Activated naive CD4-positive, alpha-beta T cell treated with anti-CD3 and anti-CD28 coated beads, Interleukin-2, amount 50 U/mL, for 16 hours (primary cell): Measurements from ENCODE around the gene BUB1.
"Not testable (repeated sequence)": the region's sequence is repeated elsewhere in the genome, so short reads cannot be mapped to it uniquely, and the experiment has no call there.

ENCODE experiments used
- DNase-seq: peaks from one replicate; pipeline ENCODE4 v3.0.0-alpha.2; 2020

Gene BUB1

DNA sequence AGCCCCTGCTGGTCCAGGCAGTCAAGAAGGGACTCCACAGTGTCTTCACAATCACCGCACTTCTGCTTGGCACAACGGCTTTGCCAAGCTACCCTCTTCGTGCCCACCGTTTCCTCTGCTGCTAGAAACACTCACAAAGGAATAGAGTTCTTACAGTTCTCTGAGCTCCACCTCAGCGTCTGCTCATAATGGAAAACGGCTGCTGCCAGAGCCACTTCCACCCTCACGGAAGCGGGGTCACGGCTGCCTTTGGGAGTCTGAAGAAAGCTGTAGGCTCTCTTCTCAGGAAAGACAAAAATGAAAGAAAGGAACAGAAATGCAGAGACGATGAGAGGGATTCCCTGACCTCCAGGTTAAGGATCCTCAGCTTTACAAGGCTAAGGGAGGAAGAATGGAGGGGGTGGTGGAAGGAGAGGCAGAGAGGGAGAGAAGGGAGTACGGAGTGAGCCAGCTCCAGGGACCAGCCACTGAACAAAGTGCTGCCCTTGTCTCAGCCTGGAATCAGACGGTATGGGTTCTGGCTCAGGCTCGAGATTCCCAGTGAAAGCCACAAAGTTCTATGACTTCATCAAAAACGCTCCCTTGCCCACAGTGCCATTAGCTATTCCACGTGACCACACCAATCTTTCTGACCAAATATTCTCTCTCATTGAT, 88.1 kb downstream of the BUB1 start:
- not testable (repeated sequence) for DNase-seq

DNA sequence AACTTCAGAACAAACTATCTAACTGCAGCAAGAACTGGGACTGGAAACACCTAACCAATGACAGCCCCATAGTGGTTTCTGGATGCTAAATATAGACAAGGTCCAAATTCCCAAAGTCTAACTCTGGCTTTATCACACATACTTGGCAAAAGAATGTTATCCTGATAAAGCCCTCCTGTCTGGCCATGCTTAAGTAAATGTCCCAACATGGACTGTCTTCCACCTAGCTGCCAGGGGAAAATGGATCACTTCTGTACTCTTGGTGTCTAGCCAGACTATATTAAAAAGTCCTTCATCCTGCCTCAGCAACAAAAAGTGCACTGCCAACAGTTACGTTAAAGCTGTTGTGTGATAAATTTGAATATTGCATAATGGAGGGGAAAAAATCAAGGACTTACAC, 89.3 kb downstream of the BUB1 start:
- not testable (repeated sequence) for DNase-seq
